Neural progenitor cell (in vitro differentiated cells): ENCODE data around the gene LAMA2. TPM values are rescaled to one million over a fixed set of nuclear protein-coding genes. Genes with fewer than 3 reads are reported as not detected.
A peak's percentile ranks its signal among the peaks of the same experiment; 100 is the strongest.

Experiments
- DNase-seq: peaks from one replicate; pipeline ENCODE4 v3.0.0-alpha.2; 2016; ENCODE audit warnings: low spot score
- H2AFZ ChIP-seq: fragments of 200-600 bp; sonication (generic); replicated peaks from 2 replicates; pipeline ENCODE4 v1.6.1; 2016; ENCODE audit warnings: antibody characterized with exemption
- H3F3A ChIP-seq: fragments of 200-600 bp; sonication (generic); 2 replicates; pipeline ENCODE4 v1.6.1; 2016; ENCODE audit warnings: antibody characterized with exemption, low read depth
- H3K27ac ChIP-seq: fragments of 200-600 bp; sonication (generic); 2 replicates; pipeline ENCODE4 v1.5.1; 2016; ENCODE audit warnings: mild to moderate bottlenecking
- H3K27me3 ChIP-seq: fragments of 200-600 bp; sonication (generic); 2 replicates; pipeline ENCODE4 v1.6.1; 2016; ENCODE audit warnings: mild to moderate bottlenecking, moderate library complexity
- H3K36me3 ChIP-seq: fragments of 200-600 bp; sonication (generic); 2 replicates; pipeline ENCODE4 v1.5.1; 2016
- H3K4me1 ChIP-seq: fragments of 200-600 bp; sonication (generic); 2 replicates; pipeline ENCODE4 v1.6.1; 2016; ENCODE audit warnings: mixed run types
- H3K4me2 ChIP-seq: fragments of 200-600 bp; sonication (generic); 2 replicates; pipeline ENCODE4 v1.6.1; 2016
- H3K4me3 ChIP-seq: fragments of 200-600 bp; sonication (generic); 2 replicates; pipeline ENCODE4 v1.5.1; 2016
- H3K79me2 ChIP-seq: fragments of 200-600 bp; sonication (generic); 2 replicates; pipeline ENCODE4 v1.6.1; 2016; ENCODE audit warnings: low read depth
- H3K9ac ChIP-seq: fragments of 200-600 bp; sonication (generic); 2 replicates; pipeline ENCODE4 v1.6.1; 2016
- H3K9me3 ChIP-seq: fragments of 200-600 bp; sonication (generic); 2 replicates; pipeline ENCODE4 v1.5.1; 2016; ENCODE audit warnings: low read depth
- H4K20me1 ChIP-seq: fragments of 200-600 bp; sonication (generic); 2 replicates; pipeline ENCODE4 v1.6.1; 2016; ENCODE audit warnings: low read depth
- H3K27ac Mint-ChIP-seq: 3 replicates; pipeline ENCODE4 v1.8.0; 2021; ENCODE audit warnings: mixed read lengths
- H3K27me3 Mint-ChIP-seq: 2 replicates; pipeline ENCODE4 v1.8.0; 2022; ENCODE audit warnings: low read depth, mild to moderate bottlenecking, inconsistent platforms, moderate library complexity, mixed read lengths; ENCODE audit not compliant: insufficient read depth
- H3K36me3 Mint-ChIP-seq: 3 replicates; pipeline ENCODE4 v1.8.0; 2021; ENCODE audit warnings: mixed read lengths
- H3K4me1 Mint-ChIP-seq: 3 replicates; pipeline ENCODE4 v1.8.0; 2021; ENCODE audit warnings: mixed read lengths
- H3K4me3 Mint-ChIP-seq: 3 replicates; pipeline ENCODE4 v1.8.0; 2021; ENCODE audit warnings: mild to moderate bottlenecking, moderate library complexity, mixed read lengths
- H3K9me3 Mint-ChIP-seq: 3 replicates; pipeline ENCODE4 v1.8.0; 2020; ENCODE audit warnings: mixed read lengths
- CTCF ChIP-seq: fragments of 200-600 bp; sonication (generic); IDR thresholded peaks from 2 replicates; pipeline ENCODE4 v1.5.1; 2017; ENCODE audit warnings: antibody characterized with exemption, mild to moderate bottlenecking
- EZH2 ChIP-seq: fragments of 200-600 bp; sonication (generic); IDR thresholded peaks from 2 replicates; pipeline ENCODE4 v1.6.1; 2017; ENCODE audit warnings: antibody characterized with exemption, mild to moderate bottlenecking, moderate library complexity
- EZH2phosphoT487 ChIP-seq: fragments of 200-600 bp; sonication (generic); IDR thresholded peaks from 2 replicates; pipeline ENCODE4 v1.6.1; 2017; ENCODE audit warnings: antibody characterized with exemption
- total RNA-seq: library from RNA; depleted of rRNA; stranded (reverse); fragments of >200 nt; gene quantifications from 2 replicates; pipeline ENCODE4 v1.2.3, GENCODE V29; 2015; ENCODE audit warnings: low replicate concordance

LAMA2 gene
- total RNA-seq, 1 donor from 2014 or later, result 1.5 TPM

- no peak for DNase-seq
- no peaks in the 10 kb centered on the region for H3F3A ChIP-seq
- Mint-ChIP-seq H3K36me3 (no peaks in the 10 kb centered on the region), H3K4me3 (no peak overlapping the region), H3K27me3 (no peaks in the 10 kb centered on the region), H3K9me3 (no peaks in the 10 kb centered on the region), H3K27ac (no peak overlapping the region), H3K4me1 (peaks cover 26% of the 10 kb centered on the region)
- no peak overlapping the region for H3K27ac ChIP-seq
- no peaks in the 10 kb centered on the region for H3K27me3 ChIP-seq
- H3K4me1 ChIP-seq, result no peaks in the 10 kb centered on the region
- H3K4me3 ChIP-seq, result no peak overlapping the region
- peak overlapping the region; percentile 26 for H2AFZ ChIP-seq
- no peaks in the 10 kb centered on the region for H3K9me3 ChIP-seq
- no peaks in the 10 kb centered on the region for H4K20me1 ChIP-seq
- no peak for TF ChIP-seq EZH2phosphoT487
- no peak for TF ChIP-seq CTCF
- TF ChIP-seq EZH2, result no peak
- no peak overlapping the region for H3K9ac ChIP-seq
- no peaks in the 10 kb centered on the region for H3K79me2 ChIP-seq
- no peak overlapping the region for H3K4me2 ChIP-seq
- H3K36me3 ChIP-seq, result no peaks in the 10 kb centered on the region
Measured at GRCh38 chr6:129006724-129007514, 124.0 kb downstream of the LAMA2 start.

GRCh38 chr6:129007701-129008373 lies 124.9 kb downstream of the LAMA2 start:
- no peaks in the 10 kb centered on the region for H3K36me3 Mint-ChIP-seq
- no peaks in the 10 kb centered on the region for H3K27me3 Mint-ChIP-seq
- Histone ChIP-seq H3K9ac (no peak overlapping the region), H3K36me3 (no peaks in the 10 kb centered on the region), H3K4me3 (no peak overlapping the region), H3F3A (no peaks in the 10 kb centered on the region), H3K27me3 (no peaks in the 10 kb centered on the region), H3K79me2 (no peaks in the 10 kb centered on the region), H3K27ac (no peak overlapping the region), H3K4me2 (no peak overlapping the region), H2AFZ (no peak overlapping the region), H3K4me1 (no peaks in the 10 kb centered on the region), H3K9me3 (no peaks in the 10 kb centered on the region), H4K20me1 (no peaks in the 10 kb centered on the region)
- no peaks in the 10 kb centered on the region for H3K9me3 Mint-ChIP-seq
- TF ChIP-seq EZH2, result no peak
- TF ChIP-seq CTCF, result no peak
- no peak for TF ChIP-seq EZH2phosphoT487
- H3K4me1 Mint-ChIP-seq, result peaks cover 26% of the 10 kb centered on the region
- no peak overlapping the region for H3K4me3 Mint-ChIP-seq
- no peak for DNase-seq
- peak overlapping the region; percentile 50 for H3K27ac Mint-ChIP-seq

GRCh38 chr6:129008591-129008990 lies 125.7 kb downstream of the LAMA2 start:
- Mint-ChIP-seq H3K9me3 (no peaks in the 10 kb centered on the region), H3K4me1 (peaks cover 26% of the 10 kb centered on the region), H3K27me3 (no peaks in the 10 kb centered on the region), H3K27ac (no peak overlapping the region), H3K4me3 (no peak overlapping the region), H3K36me3 (no peaks in the 10 kb centered on the region)
- Histone ChIP-seq H3F3A (no peaks in the 10 kb centered on the region), H3K9ac (no peak overlapping the region), H3K9me3 (no peaks in the 10 kb centered on the region), H2AFZ (no peak overlapping the region), H3K4me1 (no peaks in the 10 kb centered on the region), H3K36me3 (no peaks in the 10 kb centered on the region), H3K4me3 (no peak overlapping the region), H4K20me1 (no peaks in the 10 kb centered on the region), H3K4me2 (no peak overlapping the region), H3K79me2 (no peaks in the 10 kb centered on the region), H3K27me3 (no peaks in the 10 kb centered on the region), H3K27ac (no peak overlapping the region)
- no peak for DNase-seq
- no peak for TF ChIP-seq EZH2
- no peak for TF ChIP-seq CTCF
- TF ChIP-seq EZH2phosphoT487, result no peak
